ENCODE results near the gene CILP2. TPM values are rescaled to one million over a fixed set of nuclear protein-coding genes. Genes with fewer than 3 reads are reported as not detected.

The CILP2 gene
- total RNA-seq, 1 donor from 2014 or later: 0.98 TPM

DNA sequence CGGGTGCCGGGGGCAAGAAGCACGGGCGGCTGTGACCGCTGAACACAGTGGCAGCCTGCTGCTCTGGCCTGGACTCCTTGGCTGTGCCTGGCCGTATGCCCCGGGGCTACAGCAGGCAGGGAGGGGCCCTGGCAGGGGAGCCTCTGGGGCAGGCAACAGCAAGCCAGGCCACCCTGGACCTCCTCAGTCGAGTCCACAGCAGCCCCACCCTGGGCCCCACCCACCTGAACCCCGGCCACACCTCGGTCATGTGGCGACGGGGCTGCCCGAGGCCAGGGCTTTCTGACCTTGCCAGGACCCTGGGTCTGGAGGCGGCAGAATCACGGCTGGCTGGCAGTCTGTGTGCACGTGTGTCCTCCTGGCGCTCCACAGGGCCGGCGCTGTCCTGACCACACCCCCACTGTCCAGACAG, 8.7 kb downstream of the CILP2 start:
- no peaks in the 10 kb centered on the region for H3K36me3 ChIP-seq
- intact Hi-C loops (cut with DNase I): loop anchor here (10.0 kb wide), 1 partner anchor 408 kb away; no protein-coding TSS in a partner anchor
- peaks cover 11% of the 10 kb centered on the region for H3K4me1 ChIP-seq
- no peak overlapping the region for H3K27ac ChIP-seq
- TF ChIP-seq POLR2AphosphoS5 (IDR thresholded peaks at IDR 0.05; ENCODE audit: insufficient read depth in 1 of 2, low read depth in 1 of 2) (no peak), POLR2A (IDR thresholded peaks at IDR 0.05) (no peak)
- TF ChIP-seq, protein P1, sequence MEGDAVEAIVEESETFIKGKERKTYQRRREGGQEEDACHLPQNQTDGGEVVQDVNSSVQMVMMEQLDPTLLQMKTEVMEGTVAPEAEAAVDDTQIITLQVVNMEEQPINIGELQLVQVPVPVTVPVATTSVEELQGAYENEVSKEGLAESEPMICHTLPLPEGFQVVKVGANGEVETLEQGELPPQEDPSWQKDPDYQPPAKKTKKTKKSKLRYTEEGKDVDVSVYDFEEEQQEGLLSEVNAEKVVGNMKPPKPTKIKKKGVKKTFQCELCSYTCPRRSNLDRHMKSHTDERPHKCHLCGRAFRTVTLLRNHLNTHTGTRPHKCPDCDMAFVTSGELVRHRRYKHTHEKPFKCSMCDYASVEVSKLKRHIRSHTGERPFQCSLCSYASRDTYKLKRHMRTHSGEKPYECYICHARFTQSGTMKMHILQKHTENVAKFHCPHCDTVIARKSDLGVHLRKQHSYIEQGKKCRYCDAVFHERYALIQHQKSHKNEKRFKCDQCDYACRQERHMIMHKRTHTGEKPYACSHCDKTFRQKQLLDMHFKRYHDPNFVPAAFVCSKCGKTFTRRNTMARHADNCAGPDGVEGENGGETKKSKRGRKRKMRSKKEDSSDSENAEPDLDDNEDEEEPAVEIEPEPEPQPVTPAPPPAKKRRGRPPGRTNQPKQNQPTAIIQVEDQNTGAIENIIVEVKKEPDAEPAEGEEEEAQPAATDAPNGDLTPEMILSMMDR (IDR thresholded peaks at IDR 0.05): no peak
- H3K27me3 ChIP-seq: no peaks in the 10 kb centered on the region
- no peak for DNase-seq (ENCODE audit: extremely low spot score in 2 of 2)
- H3K4me3 ChIP-seq: no peak overlapping the region
- H3K9me3 ChIP-seq: no peaks in the 10 kb centered on the region

DNA sequence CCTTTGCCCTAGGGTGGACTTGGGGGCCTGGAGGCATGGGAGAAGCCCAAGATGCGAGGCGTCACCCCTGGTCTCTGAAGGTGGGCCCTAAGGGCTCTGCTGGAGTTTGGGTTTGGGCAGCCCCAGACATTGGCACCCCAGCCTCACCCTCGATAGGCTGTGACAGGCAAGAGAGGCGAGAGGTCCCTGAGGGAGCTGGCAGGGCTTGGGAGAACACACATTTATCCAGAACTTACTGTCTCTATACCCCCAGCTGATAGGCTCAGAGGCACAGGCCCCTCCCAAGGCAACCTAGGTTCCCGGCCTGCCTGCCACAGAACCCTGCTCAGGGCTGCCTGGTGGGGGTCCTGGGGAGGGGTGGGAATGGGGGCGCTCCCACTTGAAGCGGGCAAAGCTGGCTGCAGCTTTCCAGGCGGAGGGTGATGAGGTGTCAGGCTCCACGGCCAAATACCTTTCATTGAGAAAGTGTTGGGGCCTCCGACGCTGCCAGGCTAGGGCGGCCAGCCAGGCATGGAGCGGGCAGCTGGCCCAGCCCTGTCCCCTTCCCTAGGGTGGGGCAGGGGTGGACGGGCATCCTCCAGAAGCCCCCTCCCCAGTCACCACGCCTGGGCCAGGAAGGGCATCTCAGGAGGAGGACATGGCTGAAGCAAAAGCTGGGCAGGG, 9.7 kb downstream of the CILP2 start:
- Histone ChIP-seq H3K4me3 (no peak overlapping the region), H3K27ac (no peak overlapping the region), H3K36me3 (no peaks in the 10 kb centered on the region), H3K27me3 (no peaks in the 10 kb centered on the region), H3K9me3 (no peaks in the 10 kb centered on the region), H3K4me1 (peaks cover 6% of the 10 kb centered on the region)
- TF ChIP-seq POLR2A (IDR thresholded peaks at IDR 0.05) (no peak), POLR2AphosphoS5 (IDR thresholded peaks at IDR 0.05; ENCODE audit: insufficient read depth in 1 of 2, low read depth in 1 of 2) (no peak)
- TF ChIP-seq, protein P1 (IDR thresholded peaks at IDR 0.05): no peak
- DNase-seq (ENCODE audit: extremely low spot score in 2 of 2): no peak
- intact Hi-C loops (cut with DNase I): loop anchor here (10.0 kb wide), 1 partner anchor 407 kb away; no protein-coding TSS in a partner anchor

DNA sequence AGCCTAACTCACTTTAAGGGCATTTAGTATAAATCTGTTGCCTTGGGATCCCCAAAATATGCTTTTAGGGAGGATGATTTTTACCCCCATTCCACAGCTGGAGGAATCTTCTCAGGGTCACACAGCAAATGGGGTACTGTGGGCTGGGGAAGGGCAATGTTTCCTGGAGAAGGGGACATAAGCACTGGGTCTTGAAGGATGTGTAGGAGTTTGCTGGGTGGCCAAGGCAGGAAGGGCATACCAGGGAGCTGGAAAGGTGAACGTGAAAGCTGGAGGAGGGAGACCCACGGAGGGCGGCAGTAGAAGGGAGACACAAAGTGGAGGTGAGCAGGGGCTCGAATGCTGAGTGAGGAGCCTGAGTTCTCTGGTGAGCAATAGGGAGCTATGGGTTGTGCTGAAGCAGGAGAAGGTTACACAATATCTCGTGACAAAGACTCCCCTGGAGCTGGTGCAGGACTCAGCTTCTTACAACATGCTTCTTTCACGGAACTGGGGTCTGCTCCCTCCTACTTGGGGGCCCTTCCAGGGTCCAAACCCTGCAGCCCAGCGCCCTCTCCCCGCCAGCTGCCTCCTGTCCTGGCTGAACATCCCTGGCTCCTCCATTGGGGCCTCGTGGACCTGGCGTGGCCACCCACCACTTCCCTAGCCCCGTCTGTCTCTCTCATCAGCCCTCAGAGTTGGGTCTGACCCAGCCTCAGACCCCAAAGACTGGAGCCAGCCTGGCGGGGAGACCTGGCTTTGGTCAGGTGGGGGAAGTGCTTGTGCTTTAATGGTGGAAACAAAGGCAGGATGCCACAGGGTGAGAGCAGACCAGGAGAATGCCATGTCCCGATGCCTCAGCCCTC, 11.1 kb downstream of the CILP2 start:
- Histone ChIP-seq H3K36me3 (no peaks in the 10 kb centered on the region), H3K4me1 (peaks cover 6% of the 10 kb centered on the region), H3K27ac (no peak overlapping the region), H3K9me3 (no peaks in the 10 kb centered on the region), H3K4me3 (no peak overlapping the region), H3K27me3 (no peaks in the 10 kb centered on the region)
- TF ChIP-seq POLR2A (IDR thresholded peaks at IDR 0.05): no peak
- TF ChIP-seq, protein P1 (IDR thresholded peaks at IDR 0.05): no peak
- TF ChIP-seq POLR2AphosphoS5 (IDR thresholded peaks at IDR 0.05; ENCODE audit: insufficient read depth in 1 of 2, low read depth in 1 of 2): no peak
- DNase-seq (ENCODE audit: extremely low spot score in 2 of 2): no peak
- intact Hi-C loops (cut with DNase I): loop anchor here (10.0 kb wide), 1 partner anchor 406 kb away; no protein-coding TSS in a partner anchor

DNA sequence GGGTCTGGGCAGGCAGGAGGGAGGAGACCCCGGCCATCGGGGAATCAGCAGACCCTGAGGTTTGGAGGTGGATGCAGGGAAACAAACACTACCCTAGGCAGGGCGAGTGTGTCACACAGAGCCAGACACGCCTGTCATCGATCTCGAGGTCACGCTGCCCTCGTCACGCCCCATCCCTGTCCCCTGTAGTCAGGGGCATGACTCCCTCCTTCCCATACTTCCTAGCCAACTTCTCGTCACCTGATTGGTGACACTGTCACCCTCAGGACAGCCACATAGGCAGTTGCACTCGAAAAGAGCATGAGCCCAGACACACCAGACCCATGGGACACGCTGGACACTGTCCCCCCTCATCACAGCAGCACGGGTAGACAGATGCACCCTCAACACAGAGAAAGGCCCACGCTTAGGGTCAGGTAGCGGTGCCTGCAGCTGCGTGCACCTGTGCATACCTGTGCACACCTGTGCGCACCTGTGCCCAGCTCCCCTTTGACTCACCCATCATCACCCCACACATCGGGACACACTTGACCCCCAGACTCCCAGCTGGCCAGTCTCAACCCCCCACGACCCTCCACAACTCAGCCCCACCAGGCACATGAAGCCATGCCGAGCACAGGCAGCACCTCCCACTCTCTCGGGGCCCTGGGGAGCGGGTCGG, 11.9 kb downstream of the CILP2 start:
- no peaks in the 10 kb centered on the region for H3K36me3 ChIP-seq
- intact Hi-C loops (cut with DNase I): loop anchor here (10.0 kb wide), 1 partner anchor 405 kb away; no protein-coding TSS in a partner anchor
- H3K9me3 ChIP-seq: no peaks in the 10 kb centered on the region
- H3K27me3 ChIP-seq: no peaks in the 10 kb centered on the region
- H3K4me1 ChIP-seq: peaks cover 6% of the 10 kb centered on the region
- no peak for DNase-seq (ENCODE audit: extremely low spot score in 2 of 2)
- no peak overlapping the region for H3K27ac ChIP-seq
- no peak overlapping the region for H3K4me3 ChIP-seq
- TF ChIP-seq POLR2AphosphoS5 (IDR thresholded peaks at IDR 0.05; ENCODE audit: insufficient read depth in 1 of 2, low read depth in 1 of 2) (no peak), POLR2A (IDR thresholded peaks at IDR 0.05) (no peak)
- TF ChIP-seq, protein P1 (IDR thresholded peaks at IDR 0.05): no peak
